Measurements from ENCODE around the gene GAB1. TPM values are rescaled to one million over a fixed set of nuclear protein-coding genes. Genes with fewer than 3 reads are reported as not detected.

GAB1 gene
- total RNA-seq, 1 experiment from 2014 or later: 15.3 TPM

GRCh38 chr4:143391895-143392294 lies 55.2 kb downstream of the GAB1 start:
- Histone ChIP-seq H2AFZ (ENCODE audit: low read length) (no peak overlapping the region), H2BK120ac (ENCODE audit: low read depth, low read length, poor library complexity, severe bottlenecking) (no peak overlapping the region), H3K4me2 (ENCODE audit: insufficient read depth, insufficient read length, low read length) (no peak overlapping the region), H3K79me1 (ENCODE audit: insufficient read depth, low read depth, low read length, poor library complexity, severe bottlenecking) (no peaks in the 10 kb centered on the region), H2BK20ac (ENCODE audit: low read depth, low read length, poor library complexity, severe bottlenecking) (no peak overlapping the region), H3K4ac (ENCODE audit: low read depth, low read length) (no peak overlapping the region), H3K27ac (ENCODE audit: insufficient read length, low read depth, low read length) (no peak overlapping the region), H3K23me2 (ENCODE audit: insufficient read length, low read depth, low read length, poor library complexity, severe bottlenecking) (no peaks in the 10 kb centered on the region), H2AK5ac (ENCODE audit: insufficient read length, low read length) (no peak overlapping the region), H4K20me1 (ENCODE audit: control insufficient read depth, insufficient read depth, insufficient read length) (no peaks in the 10 kb centered on the region), H2BK5ac (ENCODE audit: insufficient read length, low read length) (no peak overlapping the region), H3K56ac (ENCODE audit: insufficient read length, low read depth, low read length) (no peak overlapping the region), H4K5ac (ENCODE audit: insufficient read length, low read depth, low read length) (no peak overlapping the region), H3K9me3 (ENCODE audit: control insufficient read depth, low read depth, low read length) (no peaks in the 10 kb centered on the region), H3T11ph (ENCODE audit: low read length) (no peak overlapping the region), H3K9ac (ENCODE audit: extremely low read depth, insufficient read length, low read length) (no peak overlapping the region), H2BK15ac (ENCODE audit: low read depth, low read length) (no peak overlapping the region), H3K27me3 (ENCODE audit: insufficient read depth, low read length) (no peaks in the 10 kb centered on the region), H3K79me2 (ENCODE audit: insufficient read depth, low read length) (0 out of 2 replicates have a peak, but pooled peaks cover 2% of the 10 kb centered on the region), H3K4me1 (ENCODE audit: insufficient read depth, low read length) (peaks cover 4% of the 10 kb centered on the region; the same call in 1 of the 2 replicates), H3K14ac (ENCODE audit: insufficient read depth, low read length) (no peak overlapping the region), H2BK12ac (ENCODE audit: insufficient read length, low read depth, low read length) (no peak overlapping the region), H4K91ac (ENCODE audit: insufficient read length, low read depth, low read length) (no peak overlapping the region), H4K8ac (replicated peaks; ENCODE audit: insufficient read length, low read depth, low read length) (no peak overlapping the region), H3K23ac (ENCODE audit: insufficient read length, low read depth, low read length) (no peak overlapping the region), H3K18ac (ENCODE audit: insufficient read length, low read depth, low read length) (no peak overlapping the region)
- DNase-seq: no peak
- Mint-ChIP-seq H3K4me1 (peaks cover 34 to 48% of the 10 kb centered on the region in 2 experiments), H3K4me3 (no peak overlapping the region), H3K36me3 (ENCODE audit: insufficient read depth in 1 of 3, low read depth in 3 of 3) (no peaks in the 10 kb centered on the region; a peak in 1 of 7 replicates), H3K9me3 (no peaks in the 10 kb centered on the region), H3K27me3 (ENCODE audit: low read depth) (no peaks in the 10 kb centered on the region), H3K27ac (no peak overlapping the region; a peak in 1 of 7 replicates)
- no CpG with 5 or more reads among the region's 3 CpGs for WGBS (ENCODE audit: extremely low coverage, insufficient read length, low lambda C conversion rate)
- TF ChIP-seq, protein P1, sequence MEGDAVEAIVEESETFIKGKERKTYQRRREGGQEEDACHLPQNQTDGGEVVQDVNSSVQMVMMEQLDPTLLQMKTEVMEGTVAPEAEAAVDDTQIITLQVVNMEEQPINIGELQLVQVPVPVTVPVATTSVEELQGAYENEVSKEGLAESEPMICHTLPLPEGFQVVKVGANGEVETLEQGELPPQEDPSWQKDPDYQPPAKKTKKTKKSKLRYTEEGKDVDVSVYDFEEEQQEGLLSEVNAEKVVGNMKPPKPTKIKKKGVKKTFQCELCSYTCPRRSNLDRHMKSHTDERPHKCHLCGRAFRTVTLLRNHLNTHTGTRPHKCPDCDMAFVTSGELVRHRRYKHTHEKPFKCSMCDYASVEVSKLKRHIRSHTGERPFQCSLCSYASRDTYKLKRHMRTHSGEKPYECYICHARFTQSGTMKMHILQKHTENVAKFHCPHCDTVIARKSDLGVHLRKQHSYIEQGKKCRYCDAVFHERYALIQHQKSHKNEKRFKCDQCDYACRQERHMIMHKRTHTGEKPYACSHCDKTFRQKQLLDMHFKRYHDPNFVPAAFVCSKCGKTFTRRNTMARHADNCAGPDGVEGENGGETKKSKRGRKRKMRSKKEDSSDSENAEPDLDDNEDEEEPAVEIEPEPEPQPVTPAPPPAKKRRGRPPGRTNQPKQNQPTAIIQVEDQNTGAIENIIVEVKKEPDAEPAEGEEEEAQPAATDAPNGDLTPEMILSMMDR (conservative IDR thresholded peaks at IDR 0.05): no peak
